Measurements from ENCODE around the gene CDH26. TPM values are rescaled to one million over a fixed set of nuclear protein-coding genes. Genes with fewer than 3 reads are reported as not detected.
A peak's percentile ranks its signal among the peaks of the same experiment; 100 is the strongest.

The CDH26 gene
- total and polyA plus RNA-seq, 2 experiments from 2014 or later, result 2.0 TPM

GRCh38 chr20:59938221-59938620, 20.0 kb upstream of the CDH26 start (continued):
- TF ChIP-seq ZNF462 (CRISPR knock-in tag; IDR thresholded peaks at IDR 0.05), result no peak
- no peak for TF ChIP-seq CREB1 (CRISPR knock-in tag; IDR thresholded peaks at IDR 0.05; ENCODE audit: low read depth)
- no peak for TF ChIP-seq NANOG (IDR thresholded peaks at IDR 0.05; ENCODE audit: borderline replicate concordance)
- TF ChIP-seq POLR2AphosphoS5 (IDR thresholded peaks at IDR 0.05; ENCODE audit: low read depth), result no peak
- TF ChIP-seq EZH2 (IDR thresholded peaks at IDR 0.05; ENCODE audit: low read depth, unreplicated experiment), result no peak
- no peak for TF ChIP-seq STAT1 (IDR thresholded peaks at IDR 0.05; ENCODE audit: unreplicated experiment)

GRCh38 chr20:59938696-59939051, 19.5 kb upstream of the CDH26 start:
- Mint-ChIP-seq H3K9me3 (peaks cover 12% of the 10 kb centered on the region), H3K27me3 (ENCODE audit: insufficient read depth, low read depth, poor library complexity) (peaks cover 35% of the 10 kb centered on the region)
- no peak overlapping the region for H3K4me3 ChIP-seq
- TF ChIP-seq EZH2 (IDR thresholded peaks at IDR 0.05; ENCODE audit: low read depth, unreplicated experiment) (no peak), CREB1 (CRISPR knock-in tag; IDR thresholded peaks at IDR 0.05; ENCODE audit: low read depth) (no peak), ZNF462 (CRISPR knock-in tag; IDR thresholded peaks at IDR 0.05) (no peak), EZH2phosphoT487 (IDR thresholded peaks at IDR 0.05; ENCODE audit: unreplicated experiment) (no peak), CTCF (conservative IDR thresholded peaks at IDR 0.05; ENCODE audit: low read depth in 2 of 2) (no peak), POLR2AphosphoS5 (IDR thresholded peaks at IDR 0.05; ENCODE audit: low read depth) (no peak)

More at GRCh38 chr20:59938696-59939051, 19.5 kb upstream of the CDH26 start:
- H3K4me1 ChIP-seq (ENCODE audit: insufficient read depth), result peaks cover 8% of the 10 kb centered on the region
- peaks cover 54% of the 10 kb centered on the region for H3K27me3 ChIP-seq (ENCODE audit: insufficient read depth)
- H3K4me2 ChIP-seq, result no peak overlapping the region
- no peak overlapping the region for H3K27ac ChIP-seq (ENCODE audit: low read depth)
- ATAC-seq (no peak), DNase-seq (ENCODE audit: low spot score) (no peak)
- H3K9me2 ChIP-seq (ENCODE audit: insufficient read depth), result no peaks in the 10 kb centered on the region
- peaks cover 10% of the 10 kb centered on the region for H3K36me3 Mint-ChIP-seq (ENCODE audit: low read depth)
- no peak overlapping the region for H2AFZ ChIP-seq
- peak overlapping the region; percentile 63 for H3K4me3 Mint-ChIP-seq
- H3K36me3 ChIP-seq (ENCODE audit: insufficient read depth), result peaks cover 14% of the 10 kb centered on the region; the same call in 1 of the 2 replicates
- H3K27ac Mint-ChIP-seq, result no peak overlapping the region
- peaks cover 11% of the 10 kb centered on the region; the same call in 1 of the 2 replicates for H4K20me1 ChIP-seq (replicated peaks; ENCODE audit: insufficient read depth)
- peaks cover 9% of the 10 kb centered on the region for H3K4me1 Mint-ChIP-seq
- peaks cover 12% of the 10 kb centered on the region; the same call in 1 of the 2 replicates for H3K79me2 ChIP-seq (replicated peaks; ENCODE audit: insufficient read depth)
- no peaks in the 10 kb centered on the region for H3F3A ChIP-seq (replicated peaks; ENCODE audit: low read depth)
